Measurements from ENCODE around the gene ZMIZ1. TPM values are rescaled to one million over a fixed set of nuclear protein-coding genes. Genes with fewer than 3 reads are reported as not detected.

ZMIZ1 gene
- total RNA-seq, 1 donor from 2014 or later: 173 TPM

- no peaks in the 10 kb centered on the region for H3K9me3 Mint-ChIP-seq
- H3K4me1 Mint-ChIP-seq: peaks cover 49% of the 10 kb centered on the region
- H3K4me3 Mint-ChIP-seq: no peak overlapping the region
These were observed 67.0 kb downstream of the ZMIZ1 start for GRCh38 chr10:79135790-79136189.

GRCh38 chr10:79136236-79137005 is 67.7 kb downstream of the ZMIZ1 start:
- Mint-ChIP-seq H3K4me3 (no peak overlapping the region), H3K36me3 (peaks cover 11% of the 10 kb centered on the region), H3K27ac (peak overlapping the region; percentile 70), H3K27me3 (ENCODE audit: low read depth) (no peaks in the 10 kb centered on the region), H3K9me3 (no peaks in the 10 kb centered on the region), H3K4me1 (peaks cover 49% of the 10 kb centered on the region)
- TF ChIP-seq, protein P1, sequence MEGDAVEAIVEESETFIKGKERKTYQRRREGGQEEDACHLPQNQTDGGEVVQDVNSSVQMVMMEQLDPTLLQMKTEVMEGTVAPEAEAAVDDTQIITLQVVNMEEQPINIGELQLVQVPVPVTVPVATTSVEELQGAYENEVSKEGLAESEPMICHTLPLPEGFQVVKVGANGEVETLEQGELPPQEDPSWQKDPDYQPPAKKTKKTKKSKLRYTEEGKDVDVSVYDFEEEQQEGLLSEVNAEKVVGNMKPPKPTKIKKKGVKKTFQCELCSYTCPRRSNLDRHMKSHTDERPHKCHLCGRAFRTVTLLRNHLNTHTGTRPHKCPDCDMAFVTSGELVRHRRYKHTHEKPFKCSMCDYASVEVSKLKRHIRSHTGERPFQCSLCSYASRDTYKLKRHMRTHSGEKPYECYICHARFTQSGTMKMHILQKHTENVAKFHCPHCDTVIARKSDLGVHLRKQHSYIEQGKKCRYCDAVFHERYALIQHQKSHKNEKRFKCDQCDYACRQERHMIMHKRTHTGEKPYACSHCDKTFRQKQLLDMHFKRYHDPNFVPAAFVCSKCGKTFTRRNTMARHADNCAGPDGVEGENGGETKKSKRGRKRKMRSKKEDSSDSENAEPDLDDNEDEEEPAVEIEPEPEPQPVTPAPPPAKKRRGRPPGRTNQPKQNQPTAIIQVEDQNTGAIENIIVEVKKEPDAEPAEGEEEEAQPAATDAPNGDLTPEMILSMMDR (IDR thresholded peaks at IDR 0.05; ENCODE audit: unreplicated experiment): no peak
- DNase-seq (ENCODE audit: low spot score in 2 of 2, unreplicated experiment in 2 of 2): no peak

More at GRCh38 chr10:79135790-79136189, 67.0 kb downstream of the ZMIZ1 start:
- no peak for DNase-seq (ENCODE audit: low spot score in 2 of 2, unreplicated experiment in 2 of 2)
- Mint-ChIP-seq H3K36me3 (peaks cover 10% of the 10 kb centered on the region), H3K27me3 (ENCODE audit: low read depth) (no peaks in the 10 kb centered on the region), H3K27ac (no peak overlapping the region)
- TF ChIP-seq, protein P1 (IDR thresholded peaks at IDR 0.05; ENCODE audit: unreplicated experiment): no peak

DNA sequence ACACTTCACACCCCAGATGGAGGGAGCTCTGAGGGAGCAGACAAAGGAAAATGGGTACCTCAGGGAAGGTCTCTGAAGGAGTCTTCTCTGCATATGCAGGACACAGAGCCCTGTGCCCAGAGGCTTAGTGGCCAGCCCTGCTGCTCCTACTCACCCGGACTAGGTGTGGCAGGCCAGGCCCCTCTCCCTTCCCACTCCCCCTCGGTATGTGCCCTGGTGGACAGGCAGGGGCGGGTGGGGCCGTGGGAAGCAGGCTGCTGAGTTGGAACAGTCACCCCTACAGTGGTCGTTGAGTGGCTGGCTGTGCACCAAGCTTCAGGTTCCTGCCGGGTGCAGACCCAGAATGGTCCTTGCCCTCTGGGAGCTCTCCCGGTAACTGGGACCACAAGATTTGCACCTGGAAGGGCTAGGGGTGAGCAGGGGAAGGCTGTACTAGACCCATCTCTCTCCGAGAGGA is 68.6 kb downstream of the ZMIZ1 start:
- H3K4me1 Mint-ChIP-seq: peaks cover 51% of the 10 kb centered on the region
- TF ChIP-seq, protein P1 (IDR thresholded peaks at IDR 0.05; ENCODE audit: unreplicated experiment): no peak
- no peak overlapping the region for H3K4me3 Mint-ChIP-seq
- no peak for DNase-seq (ENCODE audit: low spot score in 2 of 2, unreplicated experiment in 2 of 2)
- peak overlapping the region; percentile 80 for H3K27ac Mint-ChIP-seq
- H3K9me3 Mint-ChIP-seq: no peaks in the 10 kb centered on the region
- H3K27me3 Mint-ChIP-seq (ENCODE audit: low read depth): no peaks in the 10 kb centered on the region
- H3K36me3 Mint-ChIP-seq: peaks cover 16% of the 10 kb centered on the region

GRCh38 chr10:79137826-79138225 is 69.1 kb downstream of the ZMIZ1 start:
- TF ChIP-seq, protein P1 (IDR thresholded peaks at IDR 0.05; ENCODE audit: unreplicated experiment): no peak
- Mint-ChIP-seq H3K27me3 (ENCODE audit: low read depth) (no peaks in the 10 kb centered on the region), H3K9me3 (no peaks in the 10 kb centered on the region), H3K4me1 (peaks cover 50% of the 10 kb centered on the region), H3K27ac (peak overlapping the region; percentile 84), H3K36me3 (peaks cover 16% of the 10 kb centered on the region), H3K4me3 (no peak overlapping the region)
- no peak for DNase-seq (ENCODE audit: low spot score in 2 of 2, unreplicated experiment in 2 of 2)

DNA sequence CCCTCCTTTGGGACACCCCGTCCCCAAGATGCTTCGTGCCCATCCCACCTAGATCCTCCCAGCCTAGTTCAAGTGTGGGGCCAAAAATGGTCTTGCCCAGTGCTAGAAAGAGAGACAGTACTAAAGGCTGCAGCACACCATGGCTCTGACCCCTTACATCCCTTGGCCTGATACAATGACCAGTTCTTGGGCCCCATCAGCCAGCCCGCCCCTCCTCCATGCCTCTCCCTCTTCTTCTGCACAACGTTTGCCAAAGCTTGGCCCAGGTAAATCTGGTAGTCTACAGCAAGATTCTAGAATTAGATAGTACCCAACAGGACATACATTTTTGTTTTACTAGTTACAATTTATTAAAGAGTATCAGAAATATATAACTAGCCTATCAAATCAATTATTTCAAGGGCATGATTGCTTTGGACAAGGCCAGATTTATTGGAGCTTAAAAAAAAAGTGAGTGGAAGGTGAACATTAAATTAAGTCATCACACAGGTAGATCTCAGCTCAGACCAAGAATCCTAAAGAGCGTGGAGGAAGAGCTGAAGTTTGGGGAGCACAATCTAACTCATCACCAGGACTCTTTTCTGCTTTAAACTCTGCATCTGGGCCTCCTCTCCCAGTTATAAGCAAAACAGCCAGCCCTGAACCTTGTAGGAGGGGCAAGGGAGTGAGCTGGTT is 69.8 kb downstream of the ZMIZ1 start:
- Mint-ChIP-seq H3K36me3 (peaks cover 18% of the 10 kb centered on the region), H3K4me3 (no peak overlapping the region), H3K9me3 (no peaks in the 10 kb centered on the region), H3K27ac (peak overlapping the region; percentile 84), H3K4me1 (peaks cover 45% of the 10 kb centered on the region), H3K27me3 (ENCODE audit: low read depth) (no peaks in the 10 kb centered on the region)
- no peak for DNase-seq (ENCODE audit: low spot score in 2 of 2, unreplicated experiment in 2 of 2)
- TF ChIP-seq, protein P1 (IDR thresholded peaks at IDR 0.05; ENCODE audit: unreplicated experiment): no peak

All from mesothelial cell of epicardium (in vitro differentiated cells).